Measurements from ENCODE around the gene RUSF1. TPM values are rescaled to one million over a fixed set of nuclear protein-coding genes. Genes with fewer than 3 reads are reported as not detected.
A peak's percentile ranks its signal among the peaks of the same experiment; 100 is the strongest.

RUSF1 gene
- total and polyA plus RNA-seq, 4 donors, result 21.8 to 73.1 (median 49.5) TPM

GRCh38 chr16:31460582-31461002, 47.6 kb downstream of the RUSF1 start (continued):
- TF ChIP-seq, protein P1, sequence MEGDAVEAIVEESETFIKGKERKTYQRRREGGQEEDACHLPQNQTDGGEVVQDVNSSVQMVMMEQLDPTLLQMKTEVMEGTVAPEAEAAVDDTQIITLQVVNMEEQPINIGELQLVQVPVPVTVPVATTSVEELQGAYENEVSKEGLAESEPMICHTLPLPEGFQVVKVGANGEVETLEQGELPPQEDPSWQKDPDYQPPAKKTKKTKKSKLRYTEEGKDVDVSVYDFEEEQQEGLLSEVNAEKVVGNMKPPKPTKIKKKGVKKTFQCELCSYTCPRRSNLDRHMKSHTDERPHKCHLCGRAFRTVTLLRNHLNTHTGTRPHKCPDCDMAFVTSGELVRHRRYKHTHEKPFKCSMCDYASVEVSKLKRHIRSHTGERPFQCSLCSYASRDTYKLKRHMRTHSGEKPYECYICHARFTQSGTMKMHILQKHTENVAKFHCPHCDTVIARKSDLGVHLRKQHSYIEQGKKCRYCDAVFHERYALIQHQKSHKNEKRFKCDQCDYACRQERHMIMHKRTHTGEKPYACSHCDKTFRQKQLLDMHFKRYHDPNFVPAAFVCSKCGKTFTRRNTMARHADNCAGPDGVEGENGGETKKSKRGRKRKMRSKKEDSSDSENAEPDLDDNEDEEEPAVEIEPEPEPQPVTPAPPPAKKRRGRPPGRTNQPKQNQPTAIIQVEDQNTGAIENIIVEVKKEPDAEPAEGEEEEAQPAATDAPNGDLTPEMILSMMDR (IDR thresholded peaks at IDR 0.05; ENCODE audit: low read depth, low read length, missing input control), result peak; percentile 39
- no peak for TF ChIP-seq NR2F2 (IDR thresholded peaks at IDR 0.05)
- no peak for TF ChIP-seq JUND (IDR thresholded peaks at IDR 0.05)
- TF ChIP-seq HNF4G (IDR thresholded peaks at IDR 0.05), result no peak

GRCh38 chr16:31459687-31460581, 48.3 kb downstream of the RUSF1 start:
- TF ChIP-seq TAF1 (conservative IDR thresholded peaks at IDR 0.05) (peak; percentile 3), RXRA (IDR thresholded peaks at IDR 0.05) (peak; percentile 86 to 96), YY1 (IDR thresholded peaks at IDR 0.05) (no peak), NR2F2 (IDR thresholded peaks at IDR 0.05) (peak; percentile 67), SP1 (IDR thresholded peaks at IDR 0.05) (peak; percentile 93), JUND (IDR thresholded peaks at IDR 0.05) (peak; percentile 70 to 91), FOXA1 (IDR thresholded peaks at IDR 0.05) (peak; percentile 45), HNF4G (IDR thresholded peaks at IDR 0.05) (no peak), EGR1 (IDR thresholded peaks at IDR 0.05; ENCODE audit: low read depth in 2 of 2) (peak; percentile 82 to 87), RAD21 (IDR thresholded peaks at IDR 0.05) (peak; percentile 29 to 39), FOXA2 (IDR thresholded peaks at IDR 0.05) (peak; percentile 48), REST (IDR thresholded peaks at IDR 0.05) (peak; percentile 42), GABPA (IDR thresholded peaks at IDR 0.05 in 1 of 2, conservative IDR thresholded peaks at IDR 0.05 in 1 of 2) (no peak), HNF4A (conservative IDR thresholded peaks at IDR 0.05) (peak; percentile 91 to 98)
- TF ChIP-seq, protein P1 (IDR thresholded peaks at IDR 0.05; ENCODE audit: low read depth, low read length, missing input control), result no peak
- TF ChIP-seq, protein P2, sequence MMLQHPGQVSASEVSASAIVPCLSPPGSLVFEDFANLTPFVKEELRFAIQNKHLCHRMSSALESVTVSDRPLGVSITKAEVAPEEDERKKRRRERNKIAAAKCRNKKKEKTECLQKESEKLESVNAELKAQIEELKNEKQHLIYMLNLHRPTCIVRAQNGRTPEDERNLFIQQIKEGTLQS (IDR thresholded peaks at IDR 0.05), result peak; percentile 49
- TF ChIP-seq, protein P3, sequence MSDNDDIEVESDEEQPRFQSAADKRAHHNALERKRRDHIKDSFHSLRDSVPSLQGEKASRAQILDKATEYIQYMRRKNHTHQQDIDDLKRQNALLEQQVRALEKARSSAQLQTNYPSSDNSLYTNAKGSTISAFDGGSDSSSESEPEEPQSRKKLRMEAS (IDR thresholded peaks at IDR 0.05), result peak; percentile 77
- TF ChIP-seq, protein P4, sequence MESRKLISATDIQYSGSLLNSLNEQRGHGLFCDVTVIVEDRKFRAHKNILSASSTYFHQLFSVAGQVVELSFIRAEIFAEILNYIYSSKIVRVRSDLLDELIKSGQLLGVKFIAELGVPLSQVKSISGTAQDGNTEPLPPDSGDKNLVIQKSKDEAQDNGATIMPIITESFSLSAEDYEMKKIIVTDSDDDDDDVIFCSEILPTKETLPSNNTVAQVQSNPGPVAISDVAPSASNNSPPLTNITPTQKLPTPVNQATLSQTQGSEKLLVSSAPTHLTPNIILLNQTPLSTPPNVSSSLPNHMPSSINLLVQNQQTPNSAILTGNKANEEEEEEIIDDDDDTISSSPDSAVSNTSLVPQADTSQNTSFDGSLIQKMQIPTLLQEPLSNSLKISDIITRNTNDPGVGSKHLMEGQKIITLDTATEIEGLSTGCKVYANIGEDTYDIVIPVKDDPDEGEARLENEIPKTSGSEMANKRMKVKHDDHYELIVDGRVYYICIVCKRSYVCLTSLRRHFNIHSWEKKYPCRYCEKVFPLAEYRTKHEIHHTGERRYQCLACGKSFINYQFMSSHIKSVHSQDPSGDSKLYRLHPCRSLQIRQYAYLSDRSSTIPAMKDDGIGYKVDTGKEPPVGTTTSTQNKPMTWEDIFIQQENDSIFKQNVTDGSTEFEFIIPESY (IDR thresholded peaks at IDR 0.05), result peak; percentile 83

More at GRCh38 chr16:31459687-31460581, 48.3 kb downstream of the RUSF1 start:
- Histone ChIP-seq H3K27ac (ENCODE audit: low read depth in 1 of 2, low read length in 2 of 2) (peak overlapping the region; percentile 97 to 98), H3K4me3 (ENCODE audit: low read depth in 1 of 3, low read length in 3 of 3) (peak overlapping the region; percentile 66 to 82 (median 74)), H3K27me3 (ENCODE audit: control insufficient read depth in 4 of 4, insufficient read depth in 4 of 4, low read length in 3 of 4) (no peaks in the 10 kb centered on the region), H3K4me1 (ENCODE audit: control insufficient read depth in 4 of 4, insufficient read depth in 4 of 4, low read length in 3 of 4) (peaks cover 27 to 67% (median 53%) of the 10 kb centered on the region in 4 donors), H3K9me3 (ENCODE audit: control insufficient read depth in 4 of 4, low read length in 3 of 4) (no peaks in the 10 kb centered on the region), H3K9ac (ENCODE audit: low read depth in 1 of 2, low read length in 2 of 2) (peak overlapping the region; percentile 63 to 75), H3K36me3 (ENCODE audit: control insufficient read depth in 4 of 4, insufficient read depth in 3 of 4, low read depth in 1 of 4, low read length in 3 of 4) (peaks cover 0 to 4% (median under 1%) of the 10 kb centered on the region in 4 donors)
- DNase-seq (ENCODE audit: low spot score), result peak; percentile 100
- 3% methylated on average over 61 of the region's 61 CpGs for WGBS

All from liver (tissue), 9 donors.